H9 (cell line): ENCODE results near the gene GFPT1. TPM values are rescaled to one million over a fixed set of nuclear protein-coding genes. Genes with fewer than 3 reads are reported as not detected.

Experiments
- DNase-seq: peaks from one replicate; pipeline ENCODE4 v3.0.0-alpha.2; 2017
- H2AFZ ChIP-seq: one replicate; pipeline ENCODE4 v1.6.1; 2013; ENCODE audit warnings: mild to moderate bottlenecking, low read length, control low read depth, moderate library complexity
- H2AK5ac ChIP-seq: 2 replicates; pipeline ENCODE4 v1.6.1; 2013; ENCODE audit warnings: low read length, control low read depth, mixed read lengths; ENCODE audit not compliant: insufficient read length
- H2BK120ac ChIP-seq: one replicate; pipeline ENCODE4 v1.6.1; 2013; ENCODE audit warnings: low read depth, mild to moderate bottlenecking, low read length, control low read depth, inconsistent platforms; ENCODE audit not compliant: poor library complexity, severe bottlenecking
- H2BK12ac ChIP-seq: 2 replicates; pipeline ENCODE4 v1.6.1; 2013; ENCODE audit warnings: low read length, control low read depth, mixed read lengths, low read depth; ENCODE audit not compliant: insufficient read length
- H2BK15ac ChIP-seq: 2 replicates; pipeline ENCODE4 v1.6.1; 2013; ENCODE audit warnings: low read depth, low read length, control low read depth
- H2BK20ac ChIP-seq: one replicate; pipeline ENCODE4 v1.6.1; 2013; ENCODE audit warnings: low read depth, mild to moderate bottlenecking, low read length, control low read depth, inconsistent platforms; ENCODE audit not compliant: poor library complexity, severe bottlenecking
- H2BK5ac ChIP-seq: 2 replicates; pipeline ENCODE4 v1.6.1; 2013; ENCODE audit warnings: low read length, control low read depth, mixed read lengths; ENCODE audit not compliant: insufficient read length
- H3K14ac ChIP-seq: 2 replicates; pipeline ENCODE4 v1.6.1; 2013; ENCODE audit warnings: low read length, control low read depth; ENCODE audit not compliant: insufficient read depth
- H3K18ac ChIP-seq: 2 replicates; pipeline ENCODE4 v1.6.1; 2013; ENCODE audit warnings: low read depth, mild to moderate bottlenecking, mixed read lengths, low read length, control low read depth; ENCODE audit not compliant: insufficient read length
- H3K23ac ChIP-seq: 2 replicates; pipeline ENCODE4 v1.6.1; 2013; ENCODE audit warnings: low read length, control low read depth, mixed read lengths, low read depth; ENCODE audit not compliant: insufficient read length
- H3K23me2 ChIP-seq: 2 replicates; pipeline ENCODE4 v1.6.1; 2013; ENCODE audit warnings: low read depth, mild to moderate bottlenecking, mixed read lengths, low read length, control low read depth; ENCODE audit not compliant: insufficient read length, poor library complexity, severe bottlenecking
- H3K27ac ChIP-seq: 2 replicates; pipeline ENCODE4 v1.5.1; 2013; ENCODE audit warnings: low read length, control low read depth, mixed read lengths, low read depth; ENCODE audit not compliant: insufficient read length
- H3K27me3 ChIP-seq: 2 replicates; pipeline ENCODE4 v1.6.1; 2013; ENCODE audit warnings: low read length, control low read depth, inconsistent platforms; ENCODE audit not compliant: insufficient read depth
- H3K4ac ChIP-seq: 2 replicates; pipeline ENCODE4 v1.6.1; 2013; ENCODE audit warnings: low read depth, mild to moderate bottlenecking, control low read depth, inconsistent platforms, low read length, moderate library complexity
- H3K4me1 ChIP-seq: 2 replicates; pipeline ENCODE4 v1.6.1; 2013; ENCODE audit warnings: low read length, control low read depth, inconsistent platforms; ENCODE audit not compliant: insufficient read depth
- H3K4me2 ChIP-seq: 2 replicates; pipeline ENCODE4 v1.6.1; 2013; ENCODE audit warnings: low read length, control low read depth, mixed read lengths; ENCODE audit not compliant: insufficient read length, insufficient read depth
- H3K56ac ChIP-seq: 2 replicates; pipeline ENCODE4 v1.6.1; 2013; ENCODE audit warnings: low read depth, mild to moderate bottlenecking, mixed read lengths, low read length, control low read depth; ENCODE audit not compliant: insufficient read length
- H3K79me1 ChIP-seq: 2 replicates; pipeline ENCODE4 v1.6.1; 2013; ENCODE audit warnings: low read depth, mild to moderate bottlenecking, moderate library complexity, low read length, control low read depth, inconsistent platforms; ENCODE audit not compliant: insufficient read depth, poor library complexity, severe bottlenecking
- H3K79me2 ChIP-seq: 2 replicates; pipeline ENCODE4 v1.6.1; 2013; ENCODE audit warnings: low read length, control low read depth, inconsistent platforms; ENCODE audit not compliant: insufficient read depth
- H3K9ac ChIP-seq: 2 replicates; pipeline ENCODE4 v1.6.1; 2013; ENCODE audit warnings: low read length, control low read depth, mixed read lengths; ENCODE audit not compliant: insufficient read length; ENCODE audit errors: extremely low read depth
- H3K9me3 ChIP-seq: one replicate; pipeline ENCODE4 v1.6.1; 2013; ENCODE audit warnings: low read depth, low read length, inconsistent platforms; ENCODE audit not compliant: control insufficient read depth
- H3T11ph ChIP-seq: one replicate; pipeline ENCODE4 v1.6.1; 2013; ENCODE audit warnings: mild to moderate bottlenecking, low read length, control low read depth, inconsistent platforms
- H4K20me1 ChIP-seq: one replicate; pipeline ENCODE4 v1.6.1; 2013; ENCODE audit not compliant: control insufficient read depth, insufficient read length, insufficient read depth
- H4K5ac ChIP-seq: 2 replicates; pipeline ENCODE4 v1.6.1; 2013; ENCODE audit warnings: low read depth, mild to moderate bottlenecking, mixed read lengths, low read length, control low read depth; ENCODE audit not compliant: insufficient read length
- H4K8ac ChIP-seq: replicated peaks from 2 replicates; pipeline ENCODE4 v1.6.1; 2013; ENCODE audit warnings: low read length, control low read depth, mixed read lengths, low read depth; ENCODE audit not compliant: insufficient read length
- H4K91ac ChIP-seq: 2 replicates; pipeline ENCODE4 v1.6.1; 2013; ENCODE audit warnings: low read depth, mild to moderate bottlenecking, moderate library complexity, mixed read lengths, low read length, control low read depth; ENCODE audit not compliant: insufficient read length
- H3K27ac Mint-ChIP-seq, 3 experiments: 2 replicates in 2 of 3; 3 replicates in 1 of 3; pipeline ENCODE4 v1.8.0; 2020 to 2021; ENCODE audit warnings: mixed read lengths in 3 of 3, mild to moderate bottlenecking in 1 of 3, moderate library complexity in 1 of 3
- H3K27me3 Mint-ChIP-seq: 2 replicates; pipeline ENCODE4 v1.8.0; 2021; ENCODE audit warnings: low read depth, mild to moderate bottlenecking, moderate library complexity, mixed read lengths
- H3K36me3 Mint-ChIP-seq, 3 experiments: 2 replicates in 2 of 3; 3 replicates in 1 of 3; pipeline ENCODE4 v1.8.0; 2020 to 2021; ENCODE audit warnings: low read depth in 3 of 3, mixed read lengths in 3 of 3; ENCODE audit not compliant: insufficient read depth in 1 of 3
- H3K4me1 Mint-ChIP-seq, 2 experiments: 2 replicates each; pipeline ENCODE4 v1.8.0; 2020; ENCODE audit warnings: mixed read lengths in 2 of 2
- H3K4me3 Mint-ChIP-seq, 2 experiments: 2 replicates in 1 of 2; 3 replicates in 1 of 2; pipeline ENCODE4 v1.8.0; 2020 to 2021; ENCODE audit warnings: mild to moderate bottlenecking in 2 of 2, mixed read lengths in 2 of 2, moderate library complexity in 1 of 2
- H3K9me3 Mint-ChIP-seq, 2 experiments: 2 replicates in 1 of 2; 3 replicates in 1 of 2; pipeline ENCODE4 v1.8.0; 2020; ENCODE audit warnings: mild to moderate bottlenecking in 2 of 2, mixed read lengths in 2 of 2, moderate library complexity in 1 of 2
- CTCF ChIP-seq: fragments of 200-600 bp; sonication (generic); conservative IDR thresholded peaks from 3 replicates; pipeline ENCODE4 v1.8.0; 2021; ENCODE audit warnings: antibody characterized with exemption, mild to moderate bottlenecking
- total RNA-seq: library from RNA; stranded (reverse); gene quantifications from 2 replicates; pipeline ENCODE4 v1.2.1, GENCODE V29; 2021

GFPT1 gene
- total RNA-seq, 1 experiment from 2014 or later = 84.4 TPM

- H2AFZ ChIP-seq = no peak overlapping the region
- H3K36me3 Mint-ChIP-seq = peaks cover 0 to 29% (median 1%) of the 10 kb centered on the region in 3 experiments; a peak in 4 of 7 replicates
- no peak overlapping the region for H3K4ac ChIP-seq
- H3K14ac ChIP-seq = no peak overlapping the region
- no peak overlapping the region; a peak in 1 of 5 replicates for H3K4me3 Mint-ChIP-seq
- H3K9me3 Mint-ChIP-seq = no peaks in the 10 kb centered on the region; a peak in 1 of 5 replicates
- H3T11ph ChIP-seq = no peak overlapping the region
- peak overlapping the region in 1 of 3 experiments; percentile 5; a peak in 1 of 7 replicates for H3K27ac Mint-ChIP-seq
- H3K4me1 ChIP-seq = no peaks in the 10 kb centered on the region
- H3K27me3 ChIP-seq = no peaks in the 10 kb centered on the region
- H2BK20ac ChIP-seq = no peak overlapping the region
- H4K5ac ChIP-seq = no peak overlapping the region
- no peaks in the 10 kb centered on the region for H3K4me1 Mint-ChIP-seq
- H4K20me1 ChIP-seq = no peaks in the 10 kb centered on the region
- no peak overlapping the region for H3K18ac ChIP-seq
- H2BK5ac ChIP-seq = no peak overlapping the region
- no peak for DNase-seq
- no peaks in the 10 kb centered on the region for H3K79me2 ChIP-seq
- H4K91ac ChIP-seq = no peak overlapping the region
- H3K9ac ChIP-seq = no peak overlapping the region
- no peaks in the 10 kb centered on the region for H3K9me3 ChIP-seq
- TF ChIP-seq CTCF = no peak
- no peak overlapping the region for H2AK5ac ChIP-seq
- H3K23ac ChIP-seq = no peak overlapping the region
- no peak overlapping the region for H3K27ac ChIP-seq
- H3K79me1 ChIP-seq = no peaks in the 10 kb centered on the region
- no peak overlapping the region for H3K4me2 ChIP-seq
- no peak overlapping the region for H2BK15ac ChIP-seq
- H4K8ac ChIP-seq = no peak overlapping the region
- H2BK120ac ChIP-seq = no peak overlapping the region
- H2BK12ac ChIP-seq = no peak overlapping the region
- H3K27me3 Mint-ChIP-seq = no peaks in the 10 kb centered on the region
- no peak overlapping the region for H3K56ac ChIP-seq
- H3K23me2 ChIP-seq = no peaks in the 10 kb centered on the region
Measured at GRCh38 chr2:69393963-69394362, 6.9 kb upstream of the GFPT1 start.
